ENCODE measurements around the gene RPL19. TPM values are rescaled to one million over a fixed set of nuclear protein-coding genes. Genes with fewer than 3 reads are reported as not detected.

Gene RPL19
- total and polyA plus RNA-seq, 2 experiments from 2014 or later = 1,594 to 2,627 TPM

DNA sequence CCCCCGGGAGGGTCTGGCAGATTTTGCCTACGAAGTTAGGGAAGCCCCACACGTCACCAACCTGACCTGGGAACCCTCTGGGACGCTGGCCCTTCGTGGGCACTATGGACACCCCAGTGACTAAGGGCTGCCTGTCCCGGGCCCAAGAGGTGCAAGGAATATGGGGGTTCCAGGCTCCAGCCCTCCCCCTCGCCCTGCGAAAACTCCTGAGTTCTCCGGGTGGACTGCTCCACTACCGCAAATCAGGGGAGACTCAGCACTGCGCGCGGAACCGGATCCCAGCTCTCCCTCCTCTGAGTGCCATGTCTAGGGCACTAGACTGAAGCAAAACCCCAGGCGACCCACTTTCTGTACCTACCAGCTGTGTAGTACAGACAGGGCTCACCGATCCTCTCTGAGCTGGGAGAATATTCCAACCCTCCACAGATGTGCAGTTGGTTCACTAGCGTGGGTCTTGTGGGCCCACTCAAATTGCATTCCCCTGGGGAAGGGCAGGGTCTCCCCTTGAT lies 34.2 kb upstream of the RPL19 start, which contains the start of gene ARL5C (continued):
- TF ChIP-seq, protein P1, sequence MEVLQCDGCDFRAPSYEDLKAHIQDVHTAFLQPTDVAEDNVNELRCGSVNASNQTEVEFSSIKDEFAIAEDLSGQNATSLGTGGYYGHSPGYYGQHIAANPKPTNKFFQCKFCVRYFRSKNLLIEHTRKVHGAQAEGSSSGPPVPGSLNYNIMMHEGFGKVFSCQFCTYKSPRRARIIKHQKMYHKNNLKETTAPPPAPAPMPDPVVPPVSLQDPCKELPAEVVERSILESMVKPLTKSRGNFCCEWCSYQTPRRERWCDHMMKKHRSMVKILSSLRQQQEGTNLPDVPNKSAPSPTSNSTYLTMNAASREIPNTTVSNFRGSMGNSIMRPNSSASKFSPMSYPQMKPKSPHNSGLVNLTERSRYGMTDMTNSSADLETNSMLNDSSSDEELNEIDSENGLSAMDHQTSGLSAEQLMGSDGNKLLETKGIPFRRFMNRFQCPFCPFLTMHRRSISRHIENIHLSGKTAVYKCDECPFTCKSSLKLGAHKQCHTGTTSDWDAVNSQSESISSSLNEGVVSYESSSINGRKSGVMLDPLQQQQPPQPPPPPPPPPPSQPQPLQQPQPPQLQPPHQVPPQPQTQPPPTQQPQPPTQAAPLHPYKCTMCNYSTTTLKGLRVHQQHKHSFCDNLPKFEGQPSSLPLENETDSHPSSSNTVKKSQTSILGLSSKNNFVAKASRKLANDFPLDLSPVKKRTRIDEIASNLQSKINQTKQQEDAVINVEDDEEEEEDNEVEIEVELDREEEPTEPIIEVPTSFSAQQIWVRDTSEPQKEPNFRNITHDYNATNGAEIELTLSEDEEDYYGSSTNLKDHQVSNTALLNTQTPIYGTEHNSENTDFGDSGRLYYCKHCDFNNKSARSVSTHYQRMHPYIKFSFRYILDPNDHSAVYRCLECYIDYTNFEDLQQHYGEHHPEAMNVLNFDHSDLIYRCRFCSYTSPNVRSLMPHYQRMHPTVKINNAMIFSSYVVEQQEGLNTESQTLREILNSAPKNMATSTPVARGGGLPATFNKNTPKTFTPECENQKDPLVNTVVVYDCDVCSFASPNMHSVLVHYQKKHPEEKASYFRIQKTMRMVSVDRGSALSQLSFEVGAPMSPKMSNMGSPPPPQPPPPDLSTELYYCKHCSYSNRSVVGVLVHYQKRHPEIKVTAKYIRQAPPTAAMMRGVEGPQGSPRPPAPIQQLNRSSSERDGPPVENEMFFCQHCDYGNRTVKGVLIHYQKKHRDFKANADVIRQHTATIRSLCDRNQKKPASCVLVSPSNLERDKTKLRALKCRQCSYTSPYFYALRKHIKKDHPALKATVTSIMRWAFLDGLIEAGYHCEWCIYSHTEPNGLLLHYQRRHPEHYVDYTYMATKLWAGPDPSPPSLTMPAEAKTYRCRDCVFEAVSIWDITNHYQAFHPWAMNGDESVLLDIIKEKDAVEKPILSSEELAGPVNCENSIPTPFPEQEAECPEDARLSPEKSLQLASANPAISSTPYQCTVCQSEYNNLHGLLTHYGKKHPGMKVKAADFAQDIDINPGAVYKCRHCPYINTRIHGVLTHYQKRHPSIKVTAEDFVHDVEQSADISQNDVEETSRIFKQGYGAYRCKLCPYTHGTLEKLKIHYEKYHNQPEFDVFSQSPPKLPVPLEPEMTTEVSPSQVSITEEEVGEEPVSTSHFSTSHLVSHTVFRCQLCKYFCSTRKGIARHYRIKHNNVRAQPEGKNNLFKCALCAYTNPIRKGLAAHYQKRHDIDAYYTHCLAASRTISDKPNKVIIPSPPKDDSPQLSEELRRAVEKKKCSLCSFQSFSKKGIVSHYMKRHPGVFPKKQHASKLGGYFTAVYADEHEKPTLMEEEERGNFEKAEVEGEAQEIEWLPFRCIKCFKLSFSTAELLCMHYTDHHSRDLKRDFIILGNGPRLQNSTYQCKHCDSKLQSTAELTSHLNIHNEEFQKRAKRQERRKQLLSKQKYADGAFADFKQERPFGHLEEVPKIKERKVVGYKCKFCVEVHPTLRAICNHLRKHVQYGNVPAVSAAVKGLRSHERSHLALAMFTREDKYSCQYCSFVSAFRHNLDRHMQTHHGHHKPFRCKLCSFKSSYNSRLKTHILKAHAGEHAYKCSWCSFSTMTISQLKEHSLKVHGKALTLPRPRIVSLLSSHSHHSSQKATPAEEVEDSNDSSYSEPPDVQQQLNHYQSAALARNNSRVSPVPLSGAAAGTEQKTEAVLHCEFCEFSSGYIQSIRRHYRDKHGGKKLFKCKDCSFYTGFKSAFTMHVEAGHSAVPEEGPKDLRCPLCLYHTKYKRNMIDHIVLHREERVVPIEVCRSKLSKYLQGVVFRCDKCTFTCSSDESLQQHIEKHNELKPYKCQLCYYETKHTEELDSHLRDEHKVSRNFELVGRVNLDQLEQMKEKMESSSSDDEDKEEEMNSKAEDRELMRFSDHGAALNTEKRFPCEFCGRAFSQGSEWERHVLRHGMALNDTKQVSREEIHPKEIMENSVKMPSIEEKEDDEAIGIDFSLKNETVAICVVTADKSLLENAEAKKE (CRISPR knock-in tag; IDR thresholded peaks at IDR 0.05) = no peak

- H2AFZ ChIP-seq = no peak overlapping the region
- ATAC-seq (no peak), DNase-seq (ENCODE audit: low spot score) (no peak)
- no peak overlapping the region for H3K27ac Mint-ChIP-seq
- peaks cover 20% of the 10 kb centered on the region; the same call in 1 of the 2 replicates for H3K4me1 ChIP-seq (ENCODE audit: insufficient read depth)
- H3K79me2 ChIP-seq (replicated peaks; ENCODE audit: insufficient read depth) = no peaks in the 10 kb centered on the region
- H3F3A ChIP-seq (replicated peaks; ENCODE audit: low read depth) = peaks cover 6% of the 10 kb centered on the region; the same call in 1 of the 2 replicates
- no peaks in the 10 kb centered on the region for H3K36me3 ChIP-seq (ENCODE audit: insufficient read depth)
- no peaks in the 10 kb centered on the region for H3K9me2 ChIP-seq (ENCODE audit: insufficient read depth)
- H3K4me3 ChIP-seq = peak overlapping the region; percentile 87; the same call in 1 of the 2 replicates
- H3K27ac ChIP-seq (ENCODE audit: low read depth) = no peak overlapping the region
- TF ChIP-seq, protein P2, sequence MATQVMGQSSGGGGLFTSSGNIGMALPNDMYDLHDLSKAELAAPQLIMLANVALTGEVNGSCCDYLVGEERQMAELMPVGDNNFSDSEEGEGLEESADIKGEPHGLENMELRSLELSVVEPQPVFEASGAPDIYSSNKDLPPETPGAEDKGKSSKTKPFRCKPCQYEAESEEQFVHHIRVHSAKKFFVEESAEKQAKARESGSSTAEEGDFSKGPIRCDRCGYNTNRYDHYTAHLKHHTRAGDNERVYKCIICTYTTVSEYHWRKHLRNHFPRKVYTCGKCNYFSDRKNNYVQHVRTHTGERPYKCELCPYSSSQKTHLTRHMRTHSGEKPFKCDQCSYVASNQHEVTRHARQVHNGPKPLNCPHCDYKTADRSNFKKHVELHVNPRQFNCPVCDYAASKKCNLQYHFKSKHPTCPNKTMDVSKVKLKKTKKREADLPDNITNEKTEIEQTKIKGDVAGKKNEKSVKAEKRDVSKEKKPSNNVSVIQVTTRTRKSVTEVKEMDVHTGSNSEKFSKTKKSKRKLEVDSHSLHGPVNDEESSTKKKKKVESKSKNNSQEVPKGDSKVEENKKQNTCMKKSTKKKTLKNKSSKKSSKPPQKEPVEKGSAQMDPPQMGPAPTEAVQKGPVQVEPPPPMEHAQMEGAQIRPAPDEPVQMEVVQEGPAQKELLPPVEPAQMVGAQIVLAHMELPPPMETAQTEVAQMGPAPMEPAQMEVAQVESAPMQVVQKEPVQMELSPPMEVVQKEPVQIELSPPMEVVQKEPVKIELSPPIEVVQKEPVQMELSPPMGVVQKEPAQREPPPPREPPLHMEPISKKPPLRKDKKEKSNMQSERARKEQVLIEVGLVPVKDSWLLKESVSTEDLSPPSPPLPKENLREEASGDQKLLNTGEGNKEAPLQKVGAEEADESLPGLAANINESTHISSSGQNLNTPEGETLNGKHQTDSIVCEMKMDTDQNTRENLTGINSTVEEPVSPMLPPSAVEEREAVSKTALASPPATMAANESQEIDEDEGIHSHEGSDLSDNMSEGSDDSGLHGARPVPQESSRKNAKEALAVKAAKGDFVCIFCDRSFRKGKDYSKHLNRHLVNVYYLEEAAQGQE (IDR thresholded peaks at IDR 0.05; ENCODE audit: unreplicated experiment) = no peak
- TF ChIP-seq EZH2 (IDR thresholded peaks at IDR 0.05; ENCODE audit: low read depth, unreplicated experiment) = peak; percentile 19
- peaks cover 25% of the 10 kb centered on the region for H3K27me3 Mint-ChIP-seq (ENCODE audit: insufficient read depth, low read depth, poor library complexity)
- H3K4me2 ChIP-seq = peak overlapping the region; percentile 81
- peaks cover 33% of the 10 kb centered on the region for H3K27me3 ChIP-seq (ENCODE audit: insufficient read depth)
- no peaks in the 10 kb centered on the region for H4K20me1 ChIP-seq (replicated peaks; ENCODE audit: insufficient read depth)
- H3K4me1 Mint-ChIP-seq = peaks cover 9% of the 10 kb centered on the region
- H3K9me3 Mint-ChIP-seq = peaks cover 9% of the 10 kb centered on the region; the same call in 2 of the 3 replicates
- H3K36me3 Mint-ChIP-seq (ENCODE audit: low read depth) = peaks cover 7% of the 10 kb centered on the region; the same call in 1 of the 3 replicates
- H3K4me3 Mint-ChIP-seq = peak overlapping the region; percentile 89; the same call in 2 of the 3 replicates
Measured at GRCh38 chr17:39166437-39167335, 33.4 kb upstream of the RPL19 start.
